Upper lobe of right lung (tissue), 1 donor: ENCODE data around the gene TMEM266. TPM values are rescaled to one million over a fixed set of nuclear protein-coding genes. Genes with fewer than 3 reads are reported as not detected.

Experiments used
- ATAC-seq: fragments of 200-7000 bp; cut with Tn5 transposase; one replicate; pipeline ENCODE4 v1.9.1; 2020; ENCODE audit warnings: mild to moderate bottlenecking, moderate library complexity
- DNase-seq: peaks from one replicate; pipeline ENCODE4 v3.0.0-alpha.2; 2020
- H3K27ac ChIP-seq: fragments of 200-600 bp; one replicate; pipeline ENCODE4 v1.8.0; 2022
- H3K27me3 ChIP-seq: fragments of 200-600 bp; one replicate; pipeline ENCODE4 v1.8.0; 2022; ENCODE audit warnings: mild to moderate bottlenecking
- H3K36me3 ChIP-seq: fragments of 200-600 bp; one replicate; pipeline ENCODE4 v1.8.0; 2022
- H3K4me1 ChIP-seq: fragments of 200-600 bp; one replicate; pipeline ENCODE4 v1.8.0; 2022
- H3K4me3 ChIP-seq: fragments of 200-600 bp; one replicate; pipeline ENCODE4 v1.8.0; 2022; ENCODE audit warnings: mild to moderate bottlenecking
- H3K9me3 ChIP-seq: fragments of 200-600 bp; one replicate; pipeline ENCODE4 v1.8.0; 2022
- CTCF ChIP-seq: fragments of 200-600 bp; IDR thresholded peaks from one replicate; pipeline ENCODE4 v1.8.0; 2022; ENCODE audit warnings: antibody characterized with exemption
- intact Hi-C: fragments of 100-400 bp; cut with DNase I; formaldehyde crosslinking; loops from one replicate; pipeline ENCODE4 v1.11.0; 2022
- total RNA-seq: library from RNA; stranded (reverse); fragmentation: NEBNext Ultra II Directional; extraction: Animal tissue kit (Norgen Biotek cat#: 25700); gene quantifications from one replicate; pipeline ENCODE4 v1.2.1, GENCODE V29; 2021
- donor health status: DM: no; HTN: yes; CAD: no; lungs with severe emphysema.

Gene TMEM266
- total RNA-seq, 1 donor from 2014 or later: 2.5 TPM

DNA sequence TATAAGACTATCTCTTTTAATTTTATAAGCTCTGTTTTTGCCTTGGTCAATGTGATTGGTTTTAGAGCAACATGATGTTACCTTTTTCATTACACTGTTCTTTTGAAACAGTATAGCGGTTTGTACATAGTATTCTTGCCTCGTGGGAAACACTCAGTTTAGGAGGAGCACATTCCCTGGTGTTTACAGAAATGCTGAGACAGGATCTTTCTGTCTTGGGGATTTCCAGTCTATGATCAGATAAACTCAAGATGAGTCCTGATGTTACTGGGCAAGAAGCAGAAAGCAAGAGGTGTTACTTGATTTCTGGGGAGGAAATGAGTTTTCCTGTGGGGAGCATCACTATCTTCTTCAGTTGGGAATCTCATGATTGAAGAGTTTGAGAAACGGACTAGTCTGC lies 2.5 kb downstream of the TMEM266 start:
- H3K4me1 ChIP-seq: peaks cover 20% of the 10 kb centered on the region
- no peak overlapping the region for H3K4me3 ChIP-seq
- no peak for ATAC-seq
- intact Hi-C loops: no loop called here
- H3K27me3 ChIP-seq: peaks cover 14% of the 10 kb centered on the region
- no peak for DNase-seq
- H3K9me3 ChIP-seq: no peaks in the 10 kb centered on the region
- TF ChIP-seq CTCF: no peak
- no peak overlapping the region for H3K27ac ChIP-seq
- H3K36me3 ChIP-seq: no peaks in the 10 kb centered on the region

- Histone ChIP-seq H3K4me1 (peaks cover 12% of the 10 kb centered on the region), H3K27me3 (no peaks in the 10 kb centered on the region), H3K9me3 (no peaks in the 10 kb centered on the region), H3K4me3 (no peak overlapping the region), H3K36me3 (no peaks in the 10 kb centered on the region), H3K27ac (no peak overlapping the region)
- no peak for DNase-seq
- ATAC-seq: no peak
- TF ChIP-seq CTCF: no peak
- intact Hi-C loops: no loop called here
Observed at GRCh38 chr15:76064375-76064774, 4.6 kb downstream of the TMEM266 start.

DNA sequence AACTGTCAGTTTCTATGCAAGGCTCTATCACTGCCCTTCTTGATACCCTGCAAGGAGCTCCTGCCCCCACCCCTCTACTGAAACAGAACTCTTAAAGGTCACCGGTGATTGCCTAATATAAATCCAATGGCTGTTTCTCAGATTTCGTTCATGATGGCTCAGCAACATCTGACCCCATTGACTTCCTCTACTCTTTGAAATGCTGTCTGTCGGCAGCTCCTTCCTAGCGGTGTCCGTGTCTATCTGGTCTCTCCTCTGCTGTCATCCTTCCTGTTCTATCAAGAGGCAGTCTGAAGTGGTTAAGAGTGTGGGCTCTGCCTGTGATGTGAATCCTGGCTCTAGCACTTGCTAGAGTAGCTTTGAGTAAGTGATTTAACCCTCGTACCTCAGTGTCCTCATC lies 5.5 kb downstream of the TMEM266 start:
- Histone ChIP-seq H3K27me3 (no peaks in the 10 kb centered on the region), H3K4me3 (no peak overlapping the region), H3K4me1 (peaks cover 8% of the 10 kb centered on the region), H3K27ac (no peak overlapping the region), H3K36me3 (no peaks in the 10 kb centered on the region), H3K9me3 (no peaks in the 10 kb centered on the region)
- ATAC-seq (peak; percentile 89), DNase-seq (no peak)
- intact Hi-C loops: no loop called here
- TF ChIP-seq CTCF: no peak

- H3K4me1 ChIP-seq: peaks cover 5% of the 10 kb centered on the region
- ATAC-seq: no peak
- no peak for TF ChIP-seq CTCF
- H3K27me3 ChIP-seq: no peaks in the 10 kb centered on the region
- no peak overlapping the region for H3K4me3 ChIP-seq
- no peaks in the 10 kb centered on the region for H3K36me3 ChIP-seq
- no peak overlapping the region for H3K27ac ChIP-seq
- intact Hi-C loops: no loop called here
- H3K9me3 ChIP-seq: no peaks in the 10 kb centered on the region
- DNase-seq: no peak
Observed at GRCh38 chr15:76065793-76066192, 6.0 kb downstream of the TMEM266 start.

GRCh38 chr15:76070192-76070591 lies 10.4 kb downstream of the TMEM266 start:
- Histone ChIP-seq H3K27me3 (no peaks in the 10 kb centered on the region), H3K9me3 (no peaks in the 10 kb centered on the region), H3K36me3 (no peaks in the 10 kb centered on the region), H3K4me1 (peaks cover 5% of the 10 kb centered on the region), H3K4me3 (no peak overlapping the region), H3K27ac (no peak overlapping the region)
- TF ChIP-seq CTCF: no peak
- intact Hi-C loops: no loop called here
- DNase-seq (no peak), ATAC-seq (no peak)

DNA sequence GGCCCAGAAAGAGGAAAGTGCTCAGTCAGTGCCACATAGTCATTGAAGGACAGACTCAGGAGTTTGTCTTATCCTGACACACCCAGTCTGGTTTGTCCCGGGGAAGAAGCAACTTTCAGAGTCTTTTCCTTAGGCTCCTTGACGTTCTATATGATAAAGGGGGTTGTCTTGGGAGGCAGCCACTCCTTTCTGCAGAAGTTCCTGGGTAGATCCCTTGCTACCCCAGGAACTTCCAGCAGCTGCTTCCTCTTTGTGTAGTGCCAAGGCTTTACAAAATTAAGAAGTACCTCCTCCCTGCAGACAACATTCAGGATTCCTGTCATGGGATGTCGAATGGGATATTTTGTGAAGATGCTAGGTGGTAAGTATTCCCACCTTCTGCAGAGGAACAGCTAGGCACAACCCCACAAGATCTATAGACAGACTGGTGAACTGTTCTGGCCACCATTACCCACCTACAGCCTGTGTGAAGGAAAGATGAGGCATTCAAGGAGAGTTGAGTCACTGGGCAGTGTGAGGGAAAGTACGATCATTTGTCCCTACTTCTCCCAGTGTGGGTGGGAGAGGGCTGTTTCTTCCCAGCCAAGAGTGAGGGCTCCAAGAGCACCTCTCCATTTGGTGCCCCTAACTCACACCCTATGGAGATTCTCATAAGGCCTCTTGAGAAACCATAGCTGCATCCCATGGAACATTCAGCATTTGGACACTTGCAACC lies 11.3 kb downstream of the TMEM266 start:
- TF ChIP-seq CTCF: no peak
- DNase-seq (no peak), ATAC-seq (peak; percentile 19)
- no peak overlapping the region for H3K4me3 ChIP-seq
- no peaks in the 10 kb centered on the region for H3K36me3 ChIP-seq
- H3K27me3 ChIP-seq: no peaks in the 10 kb centered on the region
- no peak overlapping the region for H3K27ac ChIP-seq
- intact Hi-C loops: no loop called here
- no peaks in the 10 kb centered on the region for H3K4me1 ChIP-seq
- no peaks in the 10 kb centered on the region for H3K9me3 ChIP-seq
